ENCODE results near the gene GBP3. TPM values are rescaled to one million over a fixed set of nuclear protein-coding genes. Genes with fewer than 3 reads are reported as not detected.
"Not testable (repeated sequence)": the region's sequence is repeated elsewhere in the genome, so short reads cannot be mapped to it uniquely, and the experiment has no call there.

Gene GBP3
- total and polyA plus RNA-seq, 2 experiments from 2014 or later, result 0.13 TPM; not detected in 1

DNA sequence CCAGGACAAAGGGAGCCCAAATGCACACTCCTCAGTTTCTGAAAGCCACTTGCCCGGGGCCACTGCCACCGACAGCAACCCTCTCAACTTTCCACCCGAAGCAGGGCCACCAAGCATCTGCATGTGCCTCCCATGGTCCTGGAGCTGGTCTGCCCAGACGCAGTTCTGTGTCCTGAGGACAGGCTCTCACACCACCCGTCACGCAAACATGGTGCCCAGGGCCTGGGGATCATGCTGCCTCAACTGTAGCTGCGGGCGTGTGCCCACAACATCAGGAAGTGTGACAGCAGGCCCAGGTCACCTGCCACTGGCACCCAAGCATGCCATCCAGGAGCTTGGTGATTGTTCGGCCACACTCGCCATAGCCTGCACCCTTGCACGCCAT is 28.0 kb upstream of the GBP3 start:
- no peak overlapping the region for H3K4me2 ChIP-seq
- Mint-ChIP-seq H3K9me3 (no peaks in the 10 kb centered on the region), H3K4me1 (no peaks in the 10 kb centered on the region; the same call in 2 of the 3 replicates), H3K4me3 (no peak overlapping the region), H3K27ac (no peak overlapping the region), H3K27me3 (ENCODE audit: insufficient read depth, low read depth, poor library complexity) (no peaks in the 10 kb centered on the region), H3K36me3 (ENCODE audit: low read depth) (no peaks in the 10 kb centered on the region)
- no peak for ATAC-seq
- H3K4me1 ChIP-seq (ENCODE audit: insufficient read depth), result no peaks in the 10 kb centered on the region
- no peaks in the 10 kb centered on the region for H3K36me3 ChIP-seq (ENCODE audit: insufficient read depth)
- H3K9me2 ChIP-seq (ENCODE audit: insufficient read depth), result no peaks in the 10 kb centered on the region
- no peaks in the 10 kb centered on the region for H4K20me1 ChIP-seq (replicated peaks; ENCODE audit: insufficient read depth)
- no peak for DNase-seq (ENCODE audit: low spot score)
- H3F3A ChIP-seq (replicated peaks; ENCODE audit: low read depth), result no peaks in the 10 kb centered on the region
- no peaks in the 10 kb centered on the region for H3K79me2 ChIP-seq (replicated peaks; ENCODE audit: insufficient read depth)
- no peak overlapping the region for H2AFZ ChIP-seq
- no peak for TF ChIP-seq JUNB (IDR thresholded peaks at IDR 0.05; ENCODE audit: unreplicated experiment)
- TF ChIP-seq, protein P1, sequence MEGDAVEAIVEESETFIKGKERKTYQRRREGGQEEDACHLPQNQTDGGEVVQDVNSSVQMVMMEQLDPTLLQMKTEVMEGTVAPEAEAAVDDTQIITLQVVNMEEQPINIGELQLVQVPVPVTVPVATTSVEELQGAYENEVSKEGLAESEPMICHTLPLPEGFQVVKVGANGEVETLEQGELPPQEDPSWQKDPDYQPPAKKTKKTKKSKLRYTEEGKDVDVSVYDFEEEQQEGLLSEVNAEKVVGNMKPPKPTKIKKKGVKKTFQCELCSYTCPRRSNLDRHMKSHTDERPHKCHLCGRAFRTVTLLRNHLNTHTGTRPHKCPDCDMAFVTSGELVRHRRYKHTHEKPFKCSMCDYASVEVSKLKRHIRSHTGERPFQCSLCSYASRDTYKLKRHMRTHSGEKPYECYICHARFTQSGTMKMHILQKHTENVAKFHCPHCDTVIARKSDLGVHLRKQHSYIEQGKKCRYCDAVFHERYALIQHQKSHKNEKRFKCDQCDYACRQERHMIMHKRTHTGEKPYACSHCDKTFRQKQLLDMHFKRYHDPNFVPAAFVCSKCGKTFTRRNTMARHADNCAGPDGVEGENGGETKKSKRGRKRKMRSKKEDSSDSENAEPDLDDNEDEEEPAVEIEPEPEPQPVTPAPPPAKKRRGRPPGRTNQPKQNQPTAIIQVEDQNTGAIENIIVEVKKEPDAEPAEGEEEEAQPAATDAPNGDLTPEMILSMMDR (conservative IDR thresholded peaks at IDR 0.05; ENCODE audit: low read depth in 2 of 2), result no peak
- no peak for TF ChIP-seq NANOG (IDR thresholded peaks at IDR 0.05; ENCODE audit: borderline replicate concordance)
- TF ChIP-seq, protein P2, sequence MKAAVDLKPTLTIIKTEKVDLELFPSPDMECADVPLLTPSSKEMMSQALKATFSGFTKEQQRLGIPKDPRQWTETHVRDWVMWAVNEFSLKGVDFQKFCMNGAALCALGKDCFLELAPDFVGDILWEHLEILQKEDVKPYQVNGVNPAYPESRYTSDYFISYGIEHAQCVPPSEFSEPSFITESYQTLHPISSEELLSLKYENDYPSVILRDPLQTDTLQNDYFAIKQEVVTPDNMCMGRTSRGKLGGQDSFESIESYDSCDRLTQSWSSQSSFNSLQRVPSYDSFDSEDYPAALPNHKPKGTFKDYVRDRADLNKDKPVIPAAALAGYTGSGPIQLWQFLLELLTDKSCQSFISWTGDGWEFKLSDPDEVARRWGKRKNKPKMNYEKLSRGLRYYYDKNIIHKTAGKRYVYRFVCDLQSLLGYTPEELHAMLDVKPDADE (IDR thresholded peaks at IDR 0.05), result no peak
- TF ChIP-seq EZH2phosphoT487 (IDR thresholded peaks at IDR 0.05; ENCODE audit: unreplicated experiment), result no peak
- TF ChIP-seq STAT1 (IDR thresholded peaks at IDR 0.05; ENCODE audit: unreplicated experiment), result no peak
- TF ChIP-seq ZNF331 (CRISPR knock-in tag; IDR thresholded peaks at IDR 0.05; ENCODE audit: low read depth), result no peak
- TF ChIP-seq, protein P3, sequence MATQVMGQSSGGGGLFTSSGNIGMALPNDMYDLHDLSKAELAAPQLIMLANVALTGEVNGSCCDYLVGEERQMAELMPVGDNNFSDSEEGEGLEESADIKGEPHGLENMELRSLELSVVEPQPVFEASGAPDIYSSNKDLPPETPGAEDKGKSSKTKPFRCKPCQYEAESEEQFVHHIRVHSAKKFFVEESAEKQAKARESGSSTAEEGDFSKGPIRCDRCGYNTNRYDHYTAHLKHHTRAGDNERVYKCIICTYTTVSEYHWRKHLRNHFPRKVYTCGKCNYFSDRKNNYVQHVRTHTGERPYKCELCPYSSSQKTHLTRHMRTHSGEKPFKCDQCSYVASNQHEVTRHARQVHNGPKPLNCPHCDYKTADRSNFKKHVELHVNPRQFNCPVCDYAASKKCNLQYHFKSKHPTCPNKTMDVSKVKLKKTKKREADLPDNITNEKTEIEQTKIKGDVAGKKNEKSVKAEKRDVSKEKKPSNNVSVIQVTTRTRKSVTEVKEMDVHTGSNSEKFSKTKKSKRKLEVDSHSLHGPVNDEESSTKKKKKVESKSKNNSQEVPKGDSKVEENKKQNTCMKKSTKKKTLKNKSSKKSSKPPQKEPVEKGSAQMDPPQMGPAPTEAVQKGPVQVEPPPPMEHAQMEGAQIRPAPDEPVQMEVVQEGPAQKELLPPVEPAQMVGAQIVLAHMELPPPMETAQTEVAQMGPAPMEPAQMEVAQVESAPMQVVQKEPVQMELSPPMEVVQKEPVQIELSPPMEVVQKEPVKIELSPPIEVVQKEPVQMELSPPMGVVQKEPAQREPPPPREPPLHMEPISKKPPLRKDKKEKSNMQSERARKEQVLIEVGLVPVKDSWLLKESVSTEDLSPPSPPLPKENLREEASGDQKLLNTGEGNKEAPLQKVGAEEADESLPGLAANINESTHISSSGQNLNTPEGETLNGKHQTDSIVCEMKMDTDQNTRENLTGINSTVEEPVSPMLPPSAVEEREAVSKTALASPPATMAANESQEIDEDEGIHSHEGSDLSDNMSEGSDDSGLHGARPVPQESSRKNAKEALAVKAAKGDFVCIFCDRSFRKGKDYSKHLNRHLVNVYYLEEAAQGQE (IDR thresholded peaks at IDR 0.05; ENCODE audit: unreplicated experiment), result no peak
- no peak for TF ChIP-seq ZNF114 (CRISPR knock-in tag; IDR thresholded peaks at IDR 0.05)
- no peak overlapping the region for H3K4me3 ChIP-seq
- H3K27ac ChIP-seq (ENCODE audit: low read depth), result no peak overlapping the region
- no peaks in the 10 kb centered on the region for H3K27me3 ChIP-seq (ENCODE audit: insufficient read depth)

DNA sequence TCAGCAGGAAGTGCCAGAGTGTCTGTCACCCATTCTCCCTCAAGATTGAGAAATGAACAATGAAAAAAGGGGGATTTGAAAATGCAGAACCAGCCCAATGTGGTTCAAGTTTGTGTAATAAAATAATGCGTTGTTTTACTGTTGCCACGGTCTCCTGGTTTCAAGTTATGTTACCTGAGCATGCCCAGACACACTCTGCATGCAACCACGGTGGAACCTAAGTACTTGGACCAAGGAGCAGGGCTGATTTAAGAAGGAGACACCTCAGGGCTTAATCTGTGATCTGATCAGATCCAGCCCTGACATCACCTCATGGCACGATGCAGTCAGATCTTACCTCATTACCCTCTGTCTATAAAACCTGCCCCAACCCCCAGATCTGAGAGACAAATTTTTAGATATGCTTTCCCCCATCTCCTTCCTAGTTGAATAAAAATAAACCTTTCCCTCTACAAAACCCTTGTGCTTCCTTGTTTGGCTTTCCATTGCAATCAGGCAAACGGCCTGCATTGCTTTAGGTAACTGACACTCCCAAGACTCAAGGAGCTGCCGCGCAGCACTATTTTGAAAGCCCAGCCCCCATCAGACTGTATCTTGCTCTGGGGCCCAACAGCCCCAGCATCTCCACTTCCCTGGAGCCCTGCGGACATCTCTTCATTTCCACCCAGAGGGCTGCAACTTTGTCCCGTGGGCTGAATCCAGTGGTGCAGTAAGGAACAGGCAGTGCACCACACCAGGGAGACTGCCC is 27.4 kb upstream of the GBP3 start:
- H3K4me1 ChIP-seq (ENCODE audit: insufficient read depth); H3K27me3 Mint-ChIP-seq (ENCODE audit: insufficient read depth, low read depth, poor library complexity); H3F3A ChIP-seq (replicated peaks; ENCODE audit: low read depth); H2AFZ ChIP-seq; H3K4me3 ChIP-seq; H3K4me1 Mint-ChIP-seq; H3K27ac ChIP-seq (ENCODE audit: low read depth); DNase-seq (ENCODE audit: low spot score); H3K36me3 Mint-ChIP-seq (ENCODE audit: low read depth); H3K9me2 ChIP-seq (ENCODE audit: insufficient read depth); H3K79me2 ChIP-seq (replicated peaks; ENCODE audit: insufficient read depth); H3K4me2 ChIP-seq; H3K9me3 Mint-ChIP-seq; H4K20me1 ChIP-seq (replicated peaks; ENCODE audit: insufficient read depth); ATAC-seq; H3K27me3 ChIP-seq (ENCODE audit: insufficient read depth); H3K4me3 Mint-ChIP-seq; H3K36me3 ChIP-seq (ENCODE audit: insufficient read depth): not testable (repeated sequence)
- H3K27ac Mint-ChIP-seq, result peak overlapping the region; percentile 45; the same call in 1 of the 2 replicates

DNA sequence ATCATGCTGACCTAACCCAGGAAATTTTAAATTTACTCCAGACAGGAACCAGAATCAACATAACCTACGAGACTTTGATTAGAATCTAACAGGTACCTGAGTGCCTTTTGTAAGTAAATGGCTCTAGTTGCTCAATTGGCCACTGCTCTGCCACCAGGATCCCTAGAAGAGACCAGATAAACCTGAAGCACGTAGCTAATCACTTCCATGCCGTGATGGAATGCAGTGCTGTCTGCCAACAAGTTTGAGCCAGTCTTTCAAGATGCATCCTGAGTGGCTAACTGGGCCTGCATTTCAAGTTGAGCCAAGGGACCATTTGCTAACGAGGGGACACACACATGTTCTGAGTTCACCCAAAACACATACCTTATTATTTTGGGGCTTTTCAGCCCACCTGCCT is 26.5 kb upstream of the GBP3 start:
- peak; percentile 25; the same call in 2 of the 3 replicates for ATAC-seq
- not testable (repeated sequence) for H3K4me2 ChIP-seq

More for the DNA sequence above, 26.5 kb upstream of the GBP3 start:
- not testable (repeated sequence) for H4K20me1 ChIP-seq (replicated peaks; ENCODE audit: insufficient read depth); DNase-seq (ENCODE audit: low spot score); H3K36me3 ChIP-seq (ENCODE audit: insufficient read depth); H3K27ac ChIP-seq (ENCODE audit: low read depth); H3F3A ChIP-seq (replicated peaks; ENCODE audit: low read depth); H3K4me1 ChIP-seq (ENCODE audit: insufficient read depth); H3K79me2 ChIP-seq (replicated peaks; ENCODE audit: insufficient read depth); H3K27ac Mint-ChIP-seq; H2AFZ ChIP-seq; H3K4me3 ChIP-seq; H3K9me2 ChIP-seq (ENCODE audit: insufficient read depth); H3K27me3 ChIP-seq (ENCODE audit: insufficient read depth); H3K9me3 Mint-ChIP-seq; H3K27me3 Mint-ChIP-seq (ENCODE audit: insufficient read depth, low read depth, poor library complexity); H3K4me1 Mint-ChIP-seq; H3K4me3 Mint-ChIP-seq; H3K36me3 Mint-ChIP-seq (ENCODE audit: low read depth)
